ENCODE data around the gene UBXN10.

DNA sequence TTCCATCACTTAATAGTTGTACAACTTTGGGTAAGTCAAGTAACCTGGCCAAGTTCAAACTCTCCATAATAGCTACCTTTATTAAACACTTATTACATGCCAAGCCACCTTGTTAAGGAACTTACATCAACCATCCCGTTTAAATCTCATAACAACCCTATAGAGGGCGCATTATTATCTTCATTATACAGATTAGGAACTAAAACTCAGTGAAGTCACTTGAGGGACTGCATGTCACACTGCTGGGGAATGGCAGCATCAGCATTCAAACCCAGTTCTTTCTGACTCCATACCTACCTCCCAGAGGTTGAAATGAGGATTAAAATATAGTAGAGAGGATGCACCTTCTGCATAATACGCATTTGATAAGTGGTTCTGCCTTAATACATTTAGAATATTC lies 47.5 kb downstream of the UBXN10 start:
- TF ChIP-seq, protein P1, sequence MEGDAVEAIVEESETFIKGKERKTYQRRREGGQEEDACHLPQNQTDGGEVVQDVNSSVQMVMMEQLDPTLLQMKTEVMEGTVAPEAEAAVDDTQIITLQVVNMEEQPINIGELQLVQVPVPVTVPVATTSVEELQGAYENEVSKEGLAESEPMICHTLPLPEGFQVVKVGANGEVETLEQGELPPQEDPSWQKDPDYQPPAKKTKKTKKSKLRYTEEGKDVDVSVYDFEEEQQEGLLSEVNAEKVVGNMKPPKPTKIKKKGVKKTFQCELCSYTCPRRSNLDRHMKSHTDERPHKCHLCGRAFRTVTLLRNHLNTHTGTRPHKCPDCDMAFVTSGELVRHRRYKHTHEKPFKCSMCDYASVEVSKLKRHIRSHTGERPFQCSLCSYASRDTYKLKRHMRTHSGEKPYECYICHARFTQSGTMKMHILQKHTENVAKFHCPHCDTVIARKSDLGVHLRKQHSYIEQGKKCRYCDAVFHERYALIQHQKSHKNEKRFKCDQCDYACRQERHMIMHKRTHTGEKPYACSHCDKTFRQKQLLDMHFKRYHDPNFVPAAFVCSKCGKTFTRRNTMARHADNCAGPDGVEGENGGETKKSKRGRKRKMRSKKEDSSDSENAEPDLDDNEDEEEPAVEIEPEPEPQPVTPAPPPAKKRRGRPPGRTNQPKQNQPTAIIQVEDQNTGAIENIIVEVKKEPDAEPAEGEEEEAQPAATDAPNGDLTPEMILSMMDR (IDR thresholded peaks at IDR 0.05) = no peak
- no peak for TF ChIP-seq POLR2A (IDR thresholded peaks at IDR 0.05)
- no peak for TF ChIP-seq POLR2AphosphoS5 (IDR thresholded peaks at IDR 0.05)
- no peak for TF ChIP-seq EP300 (IDR thresholded peaks at IDR 0.05)
